H9 (cell line): ENCODE data around the gene LY6G6F. TPM values are rescaled to one million over a fixed set of nuclear protein-coding genes. Genes with fewer than 3 reads are reported as not detected.

ENCODE experiments used
- DNase-seq: peaks from one replicate; pipeline ENCODE4 v3.0.0-alpha.2; 2017
- H2AFZ ChIP-seq: one replicate; pipeline ENCODE4 v1.6.1; 2013; ENCODE audit warnings: mild to moderate bottlenecking, low read length, control low read depth, moderate library complexity
- H2AK5ac ChIP-seq: 2 replicates; pipeline ENCODE4 v1.6.1; 2013; ENCODE audit warnings: low read length, control low read depth, mixed read lengths; ENCODE audit not compliant: insufficient read length
- H2BK120ac ChIP-seq: one replicate; pipeline ENCODE4 v1.6.1; 2013; ENCODE audit warnings: low read depth, mild to moderate bottlenecking, low read length, control low read depth, inconsistent platforms; ENCODE audit not compliant: poor library complexity, severe bottlenecking
- H2BK12ac ChIP-seq: 2 replicates; pipeline ENCODE4 v1.6.1; 2013; ENCODE audit warnings: low read length, control low read depth, mixed read lengths, low read depth; ENCODE audit not compliant: insufficient read length
- H2BK15ac ChIP-seq: 2 replicates; pipeline ENCODE4 v1.6.1; 2013; ENCODE audit warnings: low read depth, low read length, control low read depth
- H2BK20ac ChIP-seq: one replicate; pipeline ENCODE4 v1.6.1; 2013; ENCODE audit warnings: low read depth, mild to moderate bottlenecking, low read length, control low read depth, inconsistent platforms; ENCODE audit not compliant: poor library complexity, severe bottlenecking
- H2BK5ac ChIP-seq: 2 replicates; pipeline ENCODE4 v1.6.1; 2013; ENCODE audit warnings: low read length, control low read depth, mixed read lengths; ENCODE audit not compliant: insufficient read length
- H3K14ac ChIP-seq: 2 replicates; pipeline ENCODE4 v1.6.1; 2013; ENCODE audit warnings: low read length, control low read depth; ENCODE audit not compliant: insufficient read depth
- H3K18ac ChIP-seq: 2 replicates; pipeline ENCODE4 v1.6.1; 2013; ENCODE audit warnings: low read depth, mild to moderate bottlenecking, mixed read lengths, low read length, control low read depth; ENCODE audit not compliant: insufficient read length
- H3K23ac ChIP-seq: 2 replicates; pipeline ENCODE4 v1.6.1; 2013; ENCODE audit warnings: low read length, control low read depth, mixed read lengths, low read depth; ENCODE audit not compliant: insufficient read length
- H3K23me2 ChIP-seq: 2 replicates; pipeline ENCODE4 v1.6.1; 2013; ENCODE audit warnings: low read depth, mild to moderate bottlenecking, mixed read lengths, low read length, control low read depth; ENCODE audit not compliant: insufficient read length, poor library complexity, severe bottlenecking
- H3K27ac ChIP-seq: 2 replicates; pipeline ENCODE4 v1.5.1; 2013; ENCODE audit warnings: low read length, control low read depth, mixed read lengths, low read depth; ENCODE audit not compliant: insufficient read length
- H3K27me3 ChIP-seq: 2 replicates; pipeline ENCODE4 v1.6.1; 2013; ENCODE audit warnings: low read length, control low read depth, inconsistent platforms; ENCODE audit not compliant: insufficient read depth
- H3K4ac ChIP-seq: 2 replicates; pipeline ENCODE4 v1.6.1; 2013; ENCODE audit warnings: low read depth, mild to moderate bottlenecking, control low read depth, inconsistent platforms, low read length, moderate library complexity
- H3K4me1 ChIP-seq: 2 replicates; pipeline ENCODE4 v1.6.1; 2013; ENCODE audit warnings: low read length, control low read depth, inconsistent platforms; ENCODE audit not compliant: insufficient read depth
- H3K4me2 ChIP-seq: 2 replicates; pipeline ENCODE4 v1.6.1; 2013; ENCODE audit warnings: low read length, control low read depth, mixed read lengths; ENCODE audit not compliant: insufficient read length, insufficient read depth
- H3K56ac ChIP-seq: 2 replicates; pipeline ENCODE4 v1.6.1; 2013; ENCODE audit warnings: low read depth, mild to moderate bottlenecking, mixed read lengths, low read length, control low read depth; ENCODE audit not compliant: insufficient read length
- H3K79me1 ChIP-seq: 2 replicates; pipeline ENCODE4 v1.6.1; 2013; ENCODE audit warnings: low read depth, mild to moderate bottlenecking, moderate library complexity, low read length, control low read depth, inconsistent platforms; ENCODE audit not compliant: insufficient read depth, poor library complexity, severe bottlenecking
- H3K79me2 ChIP-seq: 2 replicates; pipeline ENCODE4 v1.6.1; 2013; ENCODE audit warnings: low read length, control low read depth, inconsistent platforms; ENCODE audit not compliant: insufficient read depth
- H3K9ac ChIP-seq: 2 replicates; pipeline ENCODE4 v1.6.1; 2013; ENCODE audit warnings: low read length, control low read depth, mixed read lengths; ENCODE audit not compliant: insufficient read length; ENCODE audit errors: extremely low read depth
- H3K9me3 ChIP-seq: one replicate; pipeline ENCODE4 v1.6.1; 2013; ENCODE audit warnings: low read depth, low read length, inconsistent platforms; ENCODE audit not compliant: control insufficient read depth
- H3T11ph ChIP-seq: one replicate; pipeline ENCODE4 v1.6.1; 2013; ENCODE audit warnings: mild to moderate bottlenecking, low read length, control low read depth, inconsistent platforms
- H4K20me1 ChIP-seq: one replicate; pipeline ENCODE4 v1.6.1; 2013; ENCODE audit not compliant: control insufficient read depth, insufficient read length, insufficient read depth
- H4K5ac ChIP-seq: 2 replicates; pipeline ENCODE4 v1.6.1; 2013; ENCODE audit warnings: low read depth, mild to moderate bottlenecking, mixed read lengths, low read length, control low read depth; ENCODE audit not compliant: insufficient read length
- H4K8ac ChIP-seq: replicated peaks from 2 replicates; pipeline ENCODE4 v1.6.1; 2013; ENCODE audit warnings: low read length, control low read depth, mixed read lengths, low read depth; ENCODE audit not compliant: insufficient read length
- H4K91ac ChIP-seq: 2 replicates; pipeline ENCODE4 v1.6.1; 2013; ENCODE audit warnings: low read depth, mild to moderate bottlenecking, moderate library complexity, mixed read lengths, low read length, control low read depth; ENCODE audit not compliant: insufficient read length
- H3K27ac Mint-ChIP-seq, 3 experiments: 2 replicates in 2 of 3; 3 replicates in 1 of 3; pipeline ENCODE4 v1.8.0; 2020 to 2021; ENCODE audit warnings: mixed read lengths in 3 of 3, mild to moderate bottlenecking in 1 of 3, moderate library complexity in 1 of 3
- H3K27me3 Mint-ChIP-seq: 2 replicates; pipeline ENCODE4 v1.8.0; 2021; ENCODE audit warnings: low read depth, mild to moderate bottlenecking, moderate library complexity, mixed read lengths
- H3K36me3 Mint-ChIP-seq, 3 experiments: 2 replicates in 2 of 3; 3 replicates in 1 of 3; pipeline ENCODE4 v1.8.0; 2020 to 2021; ENCODE audit warnings: low read depth in 3 of 3, mixed read lengths in 3 of 3; ENCODE audit not compliant: insufficient read depth in 1 of 3
- H3K4me1 Mint-ChIP-seq, 2 experiments: 2 replicates each; pipeline ENCODE4 v1.8.0; 2020; ENCODE audit warnings: mixed read lengths in 2 of 2
- H3K4me3 Mint-ChIP-seq, 2 experiments: 2 replicates in 1 of 2; 3 replicates in 1 of 2; pipeline ENCODE4 v1.8.0; 2020 to 2021; ENCODE audit warnings: mild to moderate bottlenecking in 2 of 2, mixed read lengths in 2 of 2, moderate library complexity in 1 of 2
- H3K9me3 Mint-ChIP-seq, 2 experiments: 2 replicates in 1 of 2; 3 replicates in 1 of 2; pipeline ENCODE4 v1.8.0; 2020; ENCODE audit warnings: mild to moderate bottlenecking in 2 of 2, mixed read lengths in 2 of 2, moderate library complexity in 1 of 2
- CTCF ChIP-seq: fragments of 200-600 bp; sonication (generic); conservative IDR thresholded peaks from 3 replicates; pipeline ENCODE4 v1.8.0; 2021; ENCODE audit warnings: antibody characterized with exemption, mild to moderate bottlenecking
- WGBS: extraction: QIAGEN DNeasy Blood & Tissue Kit; methylation state at CpG from one replicate; pipeline ENCODE4 v1.1.7; 2013; ENCODE audit warnings: missing lambda C conversion rate, low lambda C conversion rate, mixed read lengths; ENCODE audit not compliant: insufficient read length; ENCODE audit errors: extremely low coverage; 5-methylcytosine and 5-hydroxymethylcytosine counted together
- total RNA-seq: library from RNA; stranded (reverse); gene quantifications from 2 replicates; pipeline ENCODE4 v1.2.1, GENCODE V29; 2021

Gene LY6G6F
- total RNA-seq, 1 experiment from 2014 or later = not detected

- H3K79me1 ChIP-seq = peaks cover 9% of the 10 kb centered on the region
- H2BK120ac ChIP-seq = no peak overlapping the region
- H2BK15ac ChIP-seq = no peak overlapping the region
- H4K20me1 ChIP-seq = no peaks in the 10 kb centered on the region
- no peaks in the 10 kb centered on the region for H3K4me1 ChIP-seq
- H3K4me2 ChIP-seq = no peak overlapping the region
- H3K4me3 Mint-ChIP-seq = peak overlapping the region; percentile 34 to 69; a peak in 4 of 5 replicates
- no peak overlapping the region for H4K8ac ChIP-seq
- DNase-seq = no peak
- no CpG with 5 or more reads among the region's 4 CpGs for WGBS
- no peak overlapping the region for H3K56ac ChIP-seq
- H3K4ac ChIP-seq = no peak overlapping the region
- H3K27me3 ChIP-seq = no peaks in the 10 kb centered on the region
- H4K5ac ChIP-seq = no peak overlapping the region
- no peak overlapping the region for H3K18ac ChIP-seq
- H3K27me3 Mint-ChIP-seq = no peaks in the 10 kb centered on the region; the same call in 1 of the 2 replicates
- H3K23me2 ChIP-seq = peaks cover 8% of the 10 kb centered on the region
- no peak overlapping the region for H2BK5ac ChIP-seq
- H2BK12ac ChIP-seq = no peak overlapping the region
- H3K14ac ChIP-seq = no peak overlapping the region
- H3K27ac ChIP-seq = no peak overlapping the region
- no peak overlapping the region for H3K23ac ChIP-seq
- H3K27ac Mint-ChIP-seq = 0 out of 7 replicates have a peak overlapping the region, but pooled peaks of 1 of the 3 experiments have one; percentile 7
- H3K9me3 ChIP-seq = no peaks in the 10 kb centered on the region
- H2AFZ ChIP-seq = no peak overlapping the region
- no peak for TF ChIP-seq CTCF
- no peak overlapping the region for H4K91ac ChIP-seq
- no peak overlapping the region for H2AK5ac ChIP-seq
- peaks cover 21 to 27% of the 10 kb centered on the region in 2 experiments for H3K4me1 Mint-ChIP-seq
- H3K79me2 ChIP-seq = peaks cover 4% of the 10 kb centered on the region; the same call in 1 of the 2 replicates
- no peak overlapping the region for H3K9ac ChIP-seq
- peaks cover 9 to 34% (median 27%) of the 10 kb centered on the region in 3 experiments; a peak in 6 of 7 replicates for H3K36me3 Mint-ChIP-seq
- H2BK20ac ChIP-seq = no peak overlapping the region
- H3K9me3 Mint-ChIP-seq = no peaks in the 10 kb centered on the region
- H3T11ph ChIP-seq = no peak overlapping the region
These were observed 48.4 kb upstream of the LY6G6F start for GRCh38 chr6:31658158-31658688.
